Osteoblast (primary cell): Measurements from ENCODE around the gene GNG2. TPM values are rescaled to one million over a fixed set of nuclear protein-coding genes. Genes with fewer than 3 reads are reported as not detected.

ENCODE experiments used
- DNase-seq: peaks from one replicate; pipeline ENCODE4 v3.0.0; 2011; ENCODE audit warnings: low spot score, mixed read lengths; ENCODE audit not compliant: insufficient read length; ENCODE audit errors: missing footprints
- H2AFZ ChIP-seq: 2 replicates; pipeline ENCODE4 v1.6.0; 2011; ENCODE audit warnings: mild to moderate bottlenecking, low read length
- H3K27ac ChIP-seq: 2 replicates; pipeline ENCODE4 v1.5.1; 2011; ENCODE audit warnings: mild to moderate bottlenecking, low read depth, low read length, moderate library complexity
- H3K27me3 ChIP-seq: 2 replicates; pipeline ENCODE4 v1.6.0; 2012; ENCODE audit warnings: mild to moderate bottlenecking, control low read depth, inconsistent platforms, low read length, moderate library complexity; ENCODE audit not compliant: insufficient read depth
- H3K36me3 ChIP-seq: 2 replicates; pipeline ENCODE4 v1.5.1; 2011; ENCODE audit warnings: mild to moderate bottlenecking, low read length, control low read depth, moderate library complexity; ENCODE audit not compliant: insufficient read depth
- H3K4me1 ChIP-seq: 2 replicates; pipeline ENCODE4 v1.5.1; 2011; ENCODE audit warnings: mild to moderate bottlenecking, low read length, control low read depth, moderate library complexity; ENCODE audit not compliant: insufficient read depth
- H3K4me2 ChIP-seq: 2 replicates; pipeline ENCODE4 v1.6.0; 2011; ENCODE audit warnings: mild to moderate bottlenecking, low read length; ENCODE audit not compliant: insufficient read depth
- H3K4me3 ChIP-seq: fragments of 200-600 bp; sonication (generic); 3 replicates; pipeline ENCODE4 v1.5.1; 2012; ENCODE audit warnings: mild to moderate bottlenecking, low read length, inconsistent platforms; ENCODE audit not compliant: insufficient read depth
- H3K79me2 ChIP-seq: 2 replicates; pipeline ENCODE4 v1.6.0; 2012; ENCODE audit warnings: mild to moderate bottlenecking, low read length, control low read depth, inconsistent platforms; ENCODE audit not compliant: insufficient read depth
- H3K9me3 ChIP-seq: 2 replicates; pipeline ENCODE4 v1.5.1; 2011; ENCODE audit warnings: low read depth, low read length, control low read depth
- H4K20me1 ChIP-seq: 2 replicates; pipeline ENCODE4 v1.6.0; 2012; ENCODE audit warnings: mild to moderate bottlenecking, low read length, control low read depth; ENCODE audit not compliant: insufficient read depth
- CTCF ChIP-seq: IDR thresholded peaks from 2 replicates; pipeline ENCODE4 v1.5.1; 2011; ENCODE audit warnings: mild to moderate bottlenecking, low read depth, low read length, moderate library complexity; ENCODE audit errors: extremely low read depth
- total RNA-seq: library from RNA; depleted of rRNA; stranded (reverse); fragments of >200 nt; gene quantifications from 2 replicates; pipeline ENCODE4 v1.2.3, GENCODE V29; 2012

The GNG2 gene
- total RNA-seq, 1 donor, result 9.8 TPM

GRCh38 chr14:51999084-51999483, 138.7 kb downstream of the GNG2 start:
- peak overlapping the region; percentile 1 for H3K4me2 ChIP-seq
- peaks cover 21% of the 10 kb centered on the region for H3K4me1 ChIP-seq
- H3K27ac ChIP-seq, result peak overlapping the region; percentile 64
- H3K9me3 ChIP-seq, result no peaks in the 10 kb centered on the region
- H3K79me2 ChIP-seq, result peaks cover 19% of the 10 kb centered on the region
- H2AFZ ChIP-seq, result no peak overlapping the region
- H4K20me1 ChIP-seq, result no peaks in the 10 kb centered on the region
- H3K36me3 ChIP-seq, result peaks cover 45% of the 10 kb centered on the region
- no peak for DNase-seq
- H3K27me3 ChIP-seq, result no peaks in the 10 kb centered on the region
- H3K4me3 ChIP-seq, result no peak overlapping the region
- no peak for TF ChIP-seq CTCF

- TF ChIP-seq CTCF, result no peak
- no peak overlapping the region for H2AFZ ChIP-seq
- DNase-seq, result no peak
These were observed 139.7 kb downstream of the GNG2 start for GRCh38 chr14:52000019-52000582.

GRCh38 chr14:52000696-52001095, 140.3 kb downstream of the GNG2 start:
- peaks cover 46% of the 10 kb centered on the region for H3K36me3 ChIP-seq

More at GRCh38 chr14:52000019-52000582, 139.7 kb downstream of the GNG2 start:
- H3K27me3 ChIP-seq, result no peaks in the 10 kb centered on the region
- H3K4me2 ChIP-seq, result peak overlapping the region; percentile 1
- H3K27ac ChIP-seq, result peak overlapping the region; percentile 64
- peaks cover 19% of the 10 kb centered on the region for H3K79me2 ChIP-seq
- no peaks in the 10 kb centered on the region for H4K20me1 ChIP-seq
- H3K9me3 ChIP-seq, result no peaks in the 10 kb centered on the region
- H3K4me1 ChIP-seq, result peaks cover 21% of the 10 kb centered on the region
- H3K36me3 ChIP-seq, result peaks cover 44% of the 10 kb centered on the region
- no peak overlapping the region for H3K4me3 ChIP-seq

GRCh38 chr14:52002542-52002941, 142.1 kb downstream of the GNG2 start:
- Histone ChIP-seq H3K9me3 (no peaks in the 10 kb centered on the region), H3K4me3 (no peak overlapping the region), H3K27ac (peak overlapping the region; percentile 24), H3K4me1 (peaks cover 21% of the 10 kb centered on the region), H3K79me2 (peaks cover 9% of the 10 kb centered on the region), H2AFZ (no peak overlapping the region), H3K4me2 (no peak overlapping the region), H3K27me3 (no peaks in the 10 kb centered on the region), H3K36me3 (peaks cover 64% of the 10 kb centered on the region), H4K20me1 (no peaks in the 10 kb centered on the region)
- no peak for DNase-seq
- no peak for TF ChIP-seq CTCF

More at GRCh38 chr14:52000696-52001095, 140.3 kb downstream of the GNG2 start:
- Histone ChIP-seq H3K79me2 (peaks cover 19% of the 10 kb centered on the region), H2AFZ (no peak overlapping the region), H3K4me1 (peaks cover 21% of the 10 kb centered on the region), H3K9me3 (no peaks in the 10 kb centered on the region), H3K4me2 (no peak overlapping the region), H3K27me3 (no peaks in the 10 kb centered on the region), H4K20me1 (no peaks in the 10 kb centered on the region), H3K27ac (peak overlapping the region; percentile 64), H3K4me3 (no peak overlapping the region)
- TF ChIP-seq CTCF, result no peak
- DNase-seq, result no peak
